Hepatocyte (in vitro differentiated cells): ENCODE results near the gene SH3BP1. TPM values are rescaled to one million over a fixed set of nuclear protein-coding genes. Genes with fewer than 3 reads are reported as not detected.

Experiments used
- DNase-seq: peaks from one replicate; pipeline ENCODE4 v3.0.0-alpha.2; 2016; ENCODE audit warnings: low spot score
- H2AFZ ChIP-seq: fragments of 200-600 bp; sonication (generic); 2 replicates; pipeline ENCODE4 v1.6.0; 2016; ENCODE audit warnings: antibody characterized with exemption, mild to moderate bottlenecking
- H3K27ac ChIP-seq: fragments of 200-600 bp; sonication (generic); 2 replicates; pipeline ENCODE4 v1.5.1; 2016; ENCODE audit warnings: mild to moderate bottlenecking
- H3K27me3 ChIP-seq: fragments of 200-600 bp; sonication (generic); 2 replicates; pipeline ENCODE4 v1.6.1; 2016
- H3K36me3 ChIP-seq: fragments of 200-600 bp; sonication (generic); replicated peaks from 2 replicates; pipeline ENCODE4 v1.5.1; 2016; ENCODE audit warnings: low read depth; ENCODE audit not compliant: insufficient read depth
- H3K4me1 ChIP-seq: fragments of 200-600 bp; sonication (generic); 2 replicates; pipeline ENCODE4 v1.5.1; 2016; ENCODE audit warnings: mild to moderate bottlenecking, moderate library complexity; ENCODE audit not compliant: insufficient read depth
- H3K4me2 ChIP-seq: fragments of 200-600 bp; sonication (generic); 2 replicates; pipeline ENCODE4 v1.6.0; 2016
- H3K4me3 ChIP-seq: fragments of 200-600 bp; sonication (generic); 2 replicates; pipeline ENCODE4 v1.5.1; 2016; ENCODE audit warnings: mild to moderate bottlenecking
- H3K79me2 ChIP-seq: fragments of 200-600 bp; sonication (generic); 2 replicates; pipeline ENCODE4 v1.6.0; 2017; ENCODE audit warnings: mild to moderate bottlenecking
- H3K9me2 ChIP-seq: fragments of 200-600 bp; sonication (generic); replicated peaks from 2 replicates; pipeline ENCODE4 v1.6.0; 2017; ENCODE audit warnings: mild to moderate bottlenecking; ENCODE audit not compliant: insufficient read depth
- H3K9me3 ChIP-seq: fragments of 200-600 bp; sonication (generic); 2 replicates; pipeline ENCODE4 v1.5.1; 2016; ENCODE audit warnings: low read depth, mild to moderate bottlenecking
- H4K20me1 ChIP-seq: fragments of 200-600 bp; sonication (generic); 2 replicates; pipeline ENCODE4 v1.6.0; 2016; ENCODE audit warnings: mild to moderate bottlenecking; ENCODE audit not compliant: insufficient read depth, poor library complexity, severe bottlenecking
- EZH2 ChIP-seq: fragments of 200-600 bp; sonication (generic); IDR thresholded peaks from 2 replicates; pipeline ENCODE4 v1.6.1; 2016; ENCODE audit warnings: antibody characterized with exemption, mild to moderate bottlenecking, borderline replicate concordance
- EZH2phosphoT487 ChIP-seq: fragments of 200-600 bp; sonication (generic); IDR thresholded peaks from one replicate; pipeline ENCODE4 v1.6.1; 2018; ENCODE audit warnings: antibody characterized with exemption, mild to moderate bottlenecking, low read depth, moderate library complexity; ENCODE audit not compliant: unreplicated experiment, severe bottlenecking
- WGBS: methylation state at CpG from one replicate; pipeline ENCODE4 v1.1.6; 2016; ENCODE audit warnings: low lambda C conversion rate; ENCODE audit errors: missing lambda C conversion rate; 5-methylcytosine and 5-hydroxymethylcytosine counted together
- polyA plus RNA-seq: library from polyadenylated mRNA; unstranded; fragments of >200 nt; fragmentation: Nextera tagmentation; extraction: Ambion mirVana; gene quantifications from 2 replicates; pipeline ENCODE4 v1.2.1, GENCODE V29; 2016
- total RNA-seq: library from RNA; depleted of rRNA; stranded (reverse); fragments of >200 nt; gene quantifications from 2 replicates; pipeline ENCODE4 v1.2.3, GENCODE V29; 2014
- TF ChIP-seq, protein P1 (sequence below): fragments of 200-600 bp; sonication (generic); IDR thresholded peaks from 2 replicates; pipeline ENCODE4 v1.5.1; 2016; ENCODE audit warnings: antibody characterized with exemption, mild to moderate bottlenecking; ENCODE audit not compliant: poor library complexity

The SH3BP1 gene
- total and polyA plus RNA-seq, 2 experiments from 2014 or later, result 12.3 to 14.0 TPM

DNA sequence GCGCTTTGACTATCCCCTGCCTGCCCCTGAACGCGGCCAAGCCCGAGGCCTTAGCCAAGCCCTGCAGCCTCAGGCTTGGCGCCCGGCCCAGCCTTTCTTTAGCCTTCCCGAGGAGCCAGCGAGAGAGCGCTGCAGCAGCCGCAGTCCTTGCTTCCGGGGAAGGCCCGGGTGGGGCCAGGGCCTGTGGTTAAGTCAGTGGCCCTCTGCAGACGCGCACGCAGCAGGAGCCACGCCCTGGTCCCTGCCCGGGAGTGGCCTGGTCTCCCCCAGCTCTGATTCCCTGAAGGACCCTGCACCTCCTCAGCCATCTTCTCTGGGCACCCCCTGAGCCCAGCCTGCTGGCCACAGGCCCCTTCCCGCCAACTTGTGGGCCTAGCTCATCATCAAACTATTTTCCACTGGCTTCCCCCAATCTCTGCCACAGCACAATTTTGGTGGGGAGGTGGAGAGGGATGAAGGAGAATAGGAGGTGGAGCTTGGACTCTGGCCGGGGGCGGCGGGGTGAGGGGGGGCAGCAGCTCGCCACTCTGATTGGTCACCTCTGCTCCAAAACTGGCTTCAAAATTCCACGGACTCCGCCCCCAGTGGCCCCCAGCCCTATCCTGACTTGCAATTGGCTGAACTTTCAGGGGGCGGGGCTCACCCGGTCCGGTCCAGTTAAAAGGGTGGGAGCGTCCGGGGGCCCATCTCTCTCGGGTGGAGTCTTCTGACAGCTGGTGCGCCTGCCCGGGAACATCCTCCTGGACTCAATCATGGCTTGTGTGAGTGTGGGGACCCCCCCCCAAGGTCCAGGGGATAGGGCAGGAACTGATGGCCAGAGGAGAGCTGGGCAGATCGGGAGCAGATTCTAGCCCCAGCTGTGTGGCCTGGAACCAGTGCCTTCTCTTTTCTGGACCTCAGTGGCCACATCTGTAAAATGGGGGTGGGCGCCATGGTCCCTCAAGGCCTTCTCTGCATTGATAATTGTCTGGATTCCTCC lies 35.8 kb downstream of the SH3BP1 start, which contains the start of gene LGALS1:
LGALS1 (plus strand) TSS at position 686 of the 979 bp plus-strand sequence; CDS start at position 753, 67 bp downstream.
- no peak within 1 kb of the TSS for H2AFZ ChIP-seq
- H3K4me1 ChIP-seq, result peaks cover 10% of the 10 kb centered on the region
- H4K20me1 ChIP-seq, result peaks cover 12% of the 10 kb centered on the region
- no peaks in the 10 kb centered on the region for H3K9me3 ChIP-seq
- no peaks in the 10 kb centered on the region for H3K9me2 ChIP-seq
- TF ChIP-seq EZH2phosphoT487 (no peak), EZH2 (no peak)
- TF ChIP-seq, protein P1, sequence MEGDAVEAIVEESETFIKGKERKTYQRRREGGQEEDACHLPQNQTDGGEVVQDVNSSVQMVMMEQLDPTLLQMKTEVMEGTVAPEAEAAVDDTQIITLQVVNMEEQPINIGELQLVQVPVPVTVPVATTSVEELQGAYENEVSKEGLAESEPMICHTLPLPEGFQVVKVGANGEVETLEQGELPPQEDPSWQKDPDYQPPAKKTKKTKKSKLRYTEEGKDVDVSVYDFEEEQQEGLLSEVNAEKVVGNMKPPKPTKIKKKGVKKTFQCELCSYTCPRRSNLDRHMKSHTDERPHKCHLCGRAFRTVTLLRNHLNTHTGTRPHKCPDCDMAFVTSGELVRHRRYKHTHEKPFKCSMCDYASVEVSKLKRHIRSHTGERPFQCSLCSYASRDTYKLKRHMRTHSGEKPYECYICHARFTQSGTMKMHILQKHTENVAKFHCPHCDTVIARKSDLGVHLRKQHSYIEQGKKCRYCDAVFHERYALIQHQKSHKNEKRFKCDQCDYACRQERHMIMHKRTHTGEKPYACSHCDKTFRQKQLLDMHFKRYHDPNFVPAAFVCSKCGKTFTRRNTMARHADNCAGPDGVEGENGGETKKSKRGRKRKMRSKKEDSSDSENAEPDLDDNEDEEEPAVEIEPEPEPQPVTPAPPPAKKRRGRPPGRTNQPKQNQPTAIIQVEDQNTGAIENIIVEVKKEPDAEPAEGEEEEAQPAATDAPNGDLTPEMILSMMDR, result no peak
- peak; percentile 87 for DNase-seq
- no peaks in the 10 kb centered on the region for H3K36me3 ChIP-seq
- H3K79me2 ChIP-seq, result peaks cover 12% of the 10 kb centered on the region
- 54% methylated on average over 33 of the region's 34 CpGs for WGBS
- peak within 1 kb of the TSS; percentile 24 for H3K4me3 ChIP-seq
- H3K4me2 ChIP-seq, result peak within 1 kb of the TSS; percentile 83
- peak within 1 kb of the TSS; percentile 88 for H3K27ac ChIP-seq
- no peaks in the 10 kb centered on the region for H3K27me3 ChIP-seq

DNA sequence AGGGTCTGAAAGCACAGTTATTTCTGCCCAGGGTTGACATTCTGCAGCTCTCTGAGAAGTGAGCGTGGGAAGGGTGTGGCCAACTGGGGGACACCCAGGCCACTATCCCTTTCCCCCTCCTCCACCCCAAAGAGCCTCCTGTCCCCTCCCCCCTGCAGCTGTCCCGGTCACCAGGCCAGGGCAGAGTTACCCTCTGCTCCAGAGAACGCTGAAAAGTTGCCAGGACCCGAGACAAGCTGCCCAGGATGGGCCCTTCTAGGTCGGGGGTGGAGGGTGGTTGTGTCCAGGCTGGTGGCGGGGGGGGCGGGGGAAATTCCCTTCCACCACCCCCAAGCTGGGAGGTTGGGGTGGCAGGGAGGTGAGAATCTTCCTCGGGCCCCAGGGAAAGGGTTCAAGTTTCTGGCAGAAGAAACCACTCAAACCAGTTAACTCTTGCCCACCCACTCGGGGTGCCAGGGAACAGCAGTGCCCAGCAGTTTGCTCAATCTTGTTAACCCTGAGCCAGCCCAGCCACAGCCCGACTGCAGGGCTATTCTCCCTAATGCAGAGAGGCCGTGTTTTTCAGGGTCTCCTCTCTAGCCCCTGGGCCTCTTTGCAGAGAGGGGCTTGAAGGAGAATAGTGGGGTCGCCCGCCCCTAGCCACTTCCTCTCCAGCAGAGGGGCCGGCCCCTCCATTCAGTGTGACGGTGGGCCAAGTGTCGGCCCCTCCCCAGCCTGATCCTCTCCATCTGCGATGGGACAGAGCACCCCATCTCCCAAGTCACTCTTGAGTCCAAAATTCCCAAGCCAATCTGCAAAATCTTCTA lies 36.7 kb downstream of the SH3BP1 start:
- DNase-seq, result no peak
- no peaks in the 10 kb centered on the region for H3K36me3 ChIP-seq

GRCh38 chr22:37676736-37677492 lies 37.4 kb downstream of the SH3BP1 start:
- peaks cover 12% of the 10 kb centered on the region for H4K20me1 ChIP-seq
- H3K79me2 ChIP-seq, result peaks cover 12% of the 10 kb centered on the region
- H3K4me1 ChIP-seq, result peaks cover 10% of the 10 kb centered on the region

More for the DNA sequence above, 36.7 kb downstream of the SH3BP1 start:
- Histone ChIP-seq H4K20me1 (peaks cover 12% of the 10 kb centered on the region), H3K27ac (peak overlapping the region; percentile 88), H2AFZ (no peak overlapping the region), H3K9me2 (no peaks in the 10 kb centered on the region), H3K4me2 (peak overlapping the region; percentile 83), H3K9me3 (no peaks in the 10 kb centered on the region), H3K4me3 (peak overlapping the region; percentile 24), H3K27me3 (no peaks in the 10 kb centered on the region), H3K79me2 (peaks cover 12% of the 10 kb centered on the region), H3K4me1 (peaks cover 10% of the 10 kb centered on the region)
- WGBS, result 36% methylated on average over 13 of the region's 17 CpGs
- TF ChIP-seq EZH2phosphoT487, result no peak

More at GRCh38 chr22:37676736-37677492, 37.4 kb downstream of the SH3BP1 start:
- Histone ChIP-seq H3K4me2 (peak overlapping the region; percentile 83), H3K36me3 (no peaks in the 10 kb centered on the region), H3K27me3 (no peaks in the 10 kb centered on the region), H3K9me2 (no peaks in the 10 kb centered on the region), H2AFZ (no peak overlapping the region), H3K27ac (peak overlapping the region; percentile 88), H3K4me3 (peak overlapping the region; percentile 24), H3K9me3 (no peaks in the 10 kb centered on the region)
- 5% methylated on average over 29 of the region's 42 CpGs for WGBS
- DNase-seq, result peak; percentile 96
- TF ChIP-seq EZH2 (no peak), EZH2phosphoT487 (no peak)
- TF ChIP-seq, protein P1, result no peak
